Epithelial cell of proximal tubule (primary cell): Measurements from ENCODE around the gene CYP4B1. TPM values are rescaled to one million over a fixed set of nuclear protein-coding genes. Genes with fewer than 3 reads are reported as not detected.
"Not testable (repeated sequence)": the region's sequence is repeated elsewhere in the genome, so short reads cannot be mapped to it uniquely, and the experiment has no call there.

ENCODE experiments used
- DNase-seq: peaks from one replicate; pipeline ENCODE4 v3.0.0-alpha.2; 2011; ENCODE audit warnings: low read depth
- H3K4me3 ChIP-seq: 2 replicates; pipeline ENCODE4 v1.5.1; 2011; ENCODE audit warnings: low read depth, mild to moderate bottlenecking, low read length
- total RNA-seq: library from RNA; depleted of rRNA; stranded (reverse); fragments of >200 nt; gene quantifications from 2 replicates; pipeline ENCODE4 v1.2.3, GENCODE V29; 2015
- TF ChIP-seq, protein P1 (sequence below): conservative IDR thresholded peaks from 2 replicates; pipeline ENCODE4 v1.5.1; 2012; ENCODE audit warnings: low read depth, mild to moderate bottlenecking, low read length

CYP4B1 gene
- total RNA-seq, 1 donor from 2014 or later, result not detected

GRCh38 chr1:46769028-46769740 lies 29.7 kb upstream of the CYP4B1 start:
- DNase-seq, result no peak
- TF ChIP-seq, protein P1, sequence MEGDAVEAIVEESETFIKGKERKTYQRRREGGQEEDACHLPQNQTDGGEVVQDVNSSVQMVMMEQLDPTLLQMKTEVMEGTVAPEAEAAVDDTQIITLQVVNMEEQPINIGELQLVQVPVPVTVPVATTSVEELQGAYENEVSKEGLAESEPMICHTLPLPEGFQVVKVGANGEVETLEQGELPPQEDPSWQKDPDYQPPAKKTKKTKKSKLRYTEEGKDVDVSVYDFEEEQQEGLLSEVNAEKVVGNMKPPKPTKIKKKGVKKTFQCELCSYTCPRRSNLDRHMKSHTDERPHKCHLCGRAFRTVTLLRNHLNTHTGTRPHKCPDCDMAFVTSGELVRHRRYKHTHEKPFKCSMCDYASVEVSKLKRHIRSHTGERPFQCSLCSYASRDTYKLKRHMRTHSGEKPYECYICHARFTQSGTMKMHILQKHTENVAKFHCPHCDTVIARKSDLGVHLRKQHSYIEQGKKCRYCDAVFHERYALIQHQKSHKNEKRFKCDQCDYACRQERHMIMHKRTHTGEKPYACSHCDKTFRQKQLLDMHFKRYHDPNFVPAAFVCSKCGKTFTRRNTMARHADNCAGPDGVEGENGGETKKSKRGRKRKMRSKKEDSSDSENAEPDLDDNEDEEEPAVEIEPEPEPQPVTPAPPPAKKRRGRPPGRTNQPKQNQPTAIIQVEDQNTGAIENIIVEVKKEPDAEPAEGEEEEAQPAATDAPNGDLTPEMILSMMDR, result no peak

DNA sequence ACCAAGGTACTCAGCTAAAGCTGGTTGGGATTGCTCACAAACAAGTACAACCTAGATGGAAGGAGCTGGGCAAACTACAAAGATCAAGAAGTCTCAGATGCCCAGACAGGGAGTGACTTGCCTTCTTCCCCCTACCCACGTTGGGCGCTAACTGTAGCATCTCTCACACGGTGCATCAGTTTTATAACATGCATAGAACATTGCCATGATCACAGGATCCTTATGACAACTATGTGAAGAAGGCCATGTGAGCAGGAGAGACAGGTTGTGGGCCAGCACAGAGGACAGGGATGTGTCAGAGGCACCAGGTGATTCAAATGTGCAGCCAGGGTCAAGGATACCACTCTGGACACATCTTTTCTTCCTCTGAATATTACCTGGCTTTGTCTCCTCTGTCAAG lies 28.3 kb upstream of the CYP4B1 start:
- no peak for DNase-seq
- no peak overlapping the region for H3K4me3 ChIP-seq
- TF ChIP-seq, protein P1, result no peak

More at GRCh38 chr1:46769028-46769740, 29.7 kb upstream of the CYP4B1 start:
- no peak overlapping the region for H3K4me3 ChIP-seq

GRCh38 chr1:46772571-46772970 lies 26.3 kb upstream of the CYP4B1 start:
- TF ChIP-seq, protein P1, result no peak
- DNase-seq, result no peak
- H3K4me3 ChIP-seq, result no peak overlapping the region

- DNase-seq, result no peak
- H3K4me3 ChIP-seq, result no peak overlapping the region
- TF ChIP-seq, protein P1, result no peak
Observed at GRCh38 chr1:46774297-46774696, 24.5 kb upstream of the CYP4B1 start.

DNA sequence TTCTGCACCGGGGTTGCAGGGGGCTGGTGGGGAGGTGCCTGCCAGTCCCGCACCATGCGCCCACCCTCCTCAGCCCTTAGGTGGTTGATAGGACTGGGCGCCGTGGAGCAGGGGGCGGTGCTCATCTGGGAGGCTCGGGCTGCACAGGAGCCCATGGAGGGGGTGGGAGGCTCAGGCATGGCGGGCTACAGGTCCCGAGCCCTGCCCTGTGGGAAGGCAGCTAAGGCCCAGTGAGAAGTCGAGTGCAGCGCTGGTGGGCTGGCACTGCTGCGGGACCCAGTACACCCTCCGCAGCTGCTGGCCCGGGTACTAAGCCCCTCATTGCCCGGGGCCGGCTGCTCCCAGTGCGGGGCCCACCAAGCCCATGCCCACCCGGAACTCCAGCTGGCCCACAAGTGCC lies 20.4 kb upstream of the CYP4B1 start:
- not testable (repeated sequence) for H3K4me3 ChIP-seq, DNase-seq

- DNase-seq, result no peak
- TF ChIP-seq, protein P1, result no peak
- H3K4me3 ChIP-seq, result no peak overlapping the region
Observed at GRCh38 chr1:46784666-46785065, 14.2 kb upstream of the CYP4B1 start.

DNA sequence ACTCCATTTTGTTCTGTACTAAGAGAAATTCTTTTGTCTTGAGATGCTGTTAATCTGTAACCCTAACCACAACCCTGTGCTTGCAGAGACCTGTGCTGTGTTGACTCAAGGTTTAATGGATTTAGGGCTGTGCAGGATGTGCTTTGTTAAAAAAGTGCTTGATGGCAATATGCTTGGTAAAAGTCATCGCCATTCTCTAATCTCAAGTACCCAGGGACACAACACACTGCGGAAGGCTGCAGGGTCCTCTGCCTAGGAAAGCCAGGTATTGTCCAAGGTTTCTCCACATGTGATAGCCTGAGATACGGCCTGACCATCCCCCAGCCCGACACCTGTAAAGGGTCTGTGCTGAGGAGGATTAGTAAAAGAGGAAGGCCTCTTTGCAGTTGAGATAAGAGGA lies 10.2 kb upstream of the CYP4B1 start:
- peak; percentile 31 for DNase-seq
- not testable (repeated sequence) for H3K4me3 ChIP-seq

DNA sequence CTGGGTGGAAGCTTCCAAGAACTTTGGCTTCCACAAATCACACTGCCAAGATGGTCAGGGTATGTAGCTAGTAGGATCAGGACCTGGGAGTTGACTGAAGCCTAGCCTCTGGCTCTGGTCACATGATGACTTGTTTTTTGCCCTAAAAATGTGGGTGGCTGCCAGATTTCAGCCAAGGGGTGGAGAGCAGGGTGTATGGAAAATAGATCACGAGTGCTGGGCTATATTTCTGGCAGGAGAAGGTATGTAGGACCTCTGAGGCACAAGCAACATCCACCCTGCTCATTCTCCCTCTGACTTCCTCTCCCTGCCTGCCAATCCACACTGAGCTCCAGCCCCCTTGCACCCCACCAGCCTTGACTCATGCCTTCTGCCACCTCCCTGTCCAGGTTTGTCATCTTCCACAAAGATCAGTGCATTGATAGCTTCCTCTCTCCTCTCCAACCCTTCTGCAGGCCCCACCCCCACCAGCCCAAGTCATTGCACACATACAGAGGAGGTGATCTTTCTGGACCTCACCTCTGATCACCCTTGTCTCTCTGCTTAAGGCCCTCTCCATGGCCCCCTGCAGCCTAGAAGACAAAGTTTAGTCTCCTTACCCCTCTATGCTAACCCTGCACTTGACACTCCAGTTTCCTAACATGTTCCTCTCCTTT lies 8.3 kb upstream of the CYP4B1 start:
- TF ChIP-seq, protein P1, result no peak
- H3K4me3 ChIP-seq, result no peak overlapping the region
- DNase-seq, result no peak
